Measurements from ENCODE around the gene PRDM11.

Gene PRDM11

GRCh38 chr11:45158891-45159605 lies 12.6 kb downstream of the PRDM11 start:
- no peaks in the 10 kb centered on the region for H3K36me3 ChIP-seq (ENCODE audit: insufficient read depth, low read length)
- peaks cover 2% of the 10 kb centered on the region for H3K4me1 ChIP-seq (ENCODE audit: control insufficient read depth, insufficient read depth, low read length, unreplicated experiment)
- H3K4me3 ChIP-seq (ENCODE audit: low read depth, low read length), result no peak overlapping the region
- H3K27ac ChIP-seq (ENCODE audit: low read depth, low read length), result no peak overlapping the region
- H3K27me3 ChIP-seq (ENCODE audit: insufficient read depth, low read length), result no peaks in the 10 kb centered on the region
- peaks cover 3% of the 10 kb centered on the region for H3K79me2 ChIP-seq (ENCODE audit: control insufficient read depth, insufficient read depth, low read length, unreplicated experiment)
- no peak overlapping the region for H2AFZ ChIP-seq (ENCODE audit: low read length, unreplicated experiment)

- H2AFZ ChIP-seq (ENCODE audit: low read length, unreplicated experiment), result no peak overlapping the region
- H3K4me3 ChIP-seq (ENCODE audit: low read depth, low read length), result no peak overlapping the region
- H3K27ac ChIP-seq (ENCODE audit: low read depth, low read length), result no peak overlapping the region
- H3K27me3 ChIP-seq (ENCODE audit: insufficient read depth, low read length), result no peaks in the 10 kb centered on the region
- peaks cover 9% of the 10 kb centered on the region for H3K4me1 ChIP-seq (ENCODE audit: control insufficient read depth, insufficient read depth, low read length, unreplicated experiment)
- H3K36me3 ChIP-seq (ENCODE audit: insufficient read depth, low read length), result no peaks in the 10 kb centered on the region
- H3K79me2 ChIP-seq (ENCODE audit: control insufficient read depth, insufficient read depth, low read length, unreplicated experiment), result peaks cover 3% of the 10 kb centered on the region
Observed at GRCh38 chr11:45159781-45160365, 13.4 kb downstream of the PRDM11 start.

GRCh38 chr11:45161252-45162063 lies 15.0 kb downstream of the PRDM11 start:
- H3K4me1 ChIP-seq (ENCODE audit: control insufficient read depth, insufficient read depth, low read length, unreplicated experiment), result peaks cover 9% of the 10 kb centered on the region
- no peaks in the 10 kb centered on the region for H3K27me3 ChIP-seq (ENCODE audit: insufficient read depth, low read length)
- H3K36me3 ChIP-seq (ENCODE audit: insufficient read depth, low read length), result no peaks in the 10 kb centered on the region
- no peak overlapping the region for H3K27ac ChIP-seq (ENCODE audit: low read depth, low read length)
- no peak overlapping the region for H2AFZ ChIP-seq (ENCODE audit: low read length, unreplicated experiment)
- H3K79me2 ChIP-seq (ENCODE audit: control insufficient read depth, insufficient read depth, low read length, unreplicated experiment), result no peaks in the 10 kb centered on the region
- no peak overlapping the region for H3K4me3 ChIP-seq (ENCODE audit: low read depth, low read length)

- Histone ChIP-seq H3K27me3 (ENCODE audit: insufficient read depth, low read length) (no peaks in the 10 kb centered on the region), H2AFZ (ENCODE audit: low read length, unreplicated experiment) (no peak overlapping the region), H3K27ac (ENCODE audit: low read depth, low read length) (no peak overlapping the region), H3K79me2 (ENCODE audit: control insufficient read depth, insufficient read depth, low read length, unreplicated experiment) (no peaks in the 10 kb centered on the region), H3K36me3 (ENCODE audit: insufficient read depth, low read length) (no peaks in the 10 kb centered on the region), H3K4me1 (ENCODE audit: control insufficient read depth, insufficient read depth, low read length, unreplicated experiment) (peaks cover 9% of the 10 kb centered on the region), H3K4me3 (ENCODE audit: low read depth, low read length) (no peak overlapping the region)
Observed at GRCh38 chr11:45162064-45162375, 15.6 kb downstream of the PRDM11 start.

- Histone ChIP-seq H3K4me1 (ENCODE audit: control insufficient read depth, insufficient read depth, low read length, unreplicated experiment) (peaks cover 9% of the 10 kb centered on the region), H3K27ac (ENCODE audit: low read depth, low read length) (no peak overlapping the region), H3K79me2 (ENCODE audit: control insufficient read depth, insufficient read depth, low read length, unreplicated experiment) (no peaks in the 10 kb centered on the region), H3K36me3 (ENCODE audit: insufficient read depth, low read length) (no peaks in the 10 kb centered on the region), H2AFZ (ENCODE audit: low read length, unreplicated experiment) (no peak overlapping the region), H3K4me3 (ENCODE audit: low read depth, low read length) (no peak overlapping the region), H3K27me3 (ENCODE audit: insufficient read depth, low read length) (no peaks in the 10 kb centered on the region)
Observed at GRCh38 chr11:45162916-45163879, 16.8 kb downstream of the PRDM11 start.

- Histone ChIP-seq H2AFZ (ENCODE audit: low read length, unreplicated experiment) (no peak overlapping the region), H3K4me1 (ENCODE audit: control insufficient read depth, insufficient read depth, low read length, unreplicated experiment) (peaks cover 9% of the 10 kb centered on the region), H3K4me3 (ENCODE audit: low read depth, low read length) (no peak overlapping the region), H3K36me3 (ENCODE audit: insufficient read depth, low read length) (no peaks in the 10 kb centered on the region), H3K27me3 (ENCODE audit: insufficient read depth, low read length) (no peaks in the 10 kb centered on the region), H3K79me2 (ENCODE audit: control insufficient read depth, insufficient read depth, low read length, unreplicated experiment) (no peaks in the 10 kb centered on the region), H3K27ac (ENCODE audit: low read depth, low read length) (no peak overlapping the region)
Observed at GRCh38 chr11:45163956-45164575, 17.6 kb downstream of the PRDM11 start.

- Histone ChIP-seq H3K4me3 (ENCODE audit: low read depth, low read length) (no peak overlapping the region), H2AFZ (ENCODE audit: low read length, unreplicated experiment) (no peak overlapping the region), H3K36me3 (ENCODE audit: insufficient read depth, low read length) (no peaks in the 10 kb centered on the region), H3K4me1 (ENCODE audit: control insufficient read depth, insufficient read depth, low read length, unreplicated experiment) (peaks cover 9% of the 10 kb centered on the region), H3K79me2 (ENCODE audit: control insufficient read depth, insufficient read depth, low read length, unreplicated experiment) (no peaks in the 10 kb centered on the region), H3K27me3 (ENCODE audit: insufficient read depth, low read length) (no peaks in the 10 kb centered on the region), H3K27ac (ENCODE audit: low read depth, low read length) (no peak overlapping the region)
Observed at GRCh38 chr11:45165386-45165785, 18.9 kb downstream of the PRDM11 start.

GRCh38 chr11:45165806-45166603 lies 19.6 kb downstream of the PRDM11 start:
- Histone ChIP-seq H3K36me3 (ENCODE audit: insufficient read depth, low read length) (no peaks in the 10 kb centered on the region), H3K27me3 (ENCODE audit: insufficient read depth, low read length) (no peaks in the 10 kb centered on the region), H3K79me2 (ENCODE audit: control insufficient read depth, insufficient read depth, low read length, unreplicated experiment) (no peaks in the 10 kb centered on the region), H3K27ac (ENCODE audit: low read depth, low read length) (no peak overlapping the region), H2AFZ (ENCODE audit: low read length, unreplicated experiment) (no peak overlapping the region), H3K4me1 (ENCODE audit: control insufficient read depth, insufficient read depth, low read length, unreplicated experiment) (peaks cover 9% of the 10 kb centered on the region), H3K4me3 (ENCODE audit: low read depth, low read length) (no peak overlapping the region)

GRCh38 chr11:45166604-45166897 lies 20.1 kb downstream of the PRDM11 start:
- no peak overlapping the region for H2AFZ ChIP-seq (ENCODE audit: low read length, unreplicated experiment)
- H3K4me3 ChIP-seq (ENCODE audit: low read depth, low read length), result no peak overlapping the region
- H3K79me2 ChIP-seq (ENCODE audit: control insufficient read depth, insufficient read depth, low read length, unreplicated experiment), result no peaks in the 10 kb centered on the region
- no peak overlapping the region for H3K27ac ChIP-seq (ENCODE audit: low read depth, low read length)
- peaks cover 9% of the 10 kb centered on the region for H3K4me1 ChIP-seq (ENCODE audit: control insufficient read depth, insufficient read depth, low read length, unreplicated experiment)
- no peaks in the 10 kb centered on the region for H3K27me3 ChIP-seq (ENCODE audit: insufficient read depth, low read length)
- no peaks in the 10 kb centered on the region for H3K36me3 ChIP-seq (ENCODE audit: insufficient read depth, low read length)
